Measurements from ENCODE around the gene DGKD. TPM values are rescaled to one million over a fixed set of nuclear protein-coding genes. Genes with fewer than 3 reads are reported as not detected.

DGKD gene
- total RNA-seq, 1 donor from 2014 or later = 68.6 TPM

DNA sequence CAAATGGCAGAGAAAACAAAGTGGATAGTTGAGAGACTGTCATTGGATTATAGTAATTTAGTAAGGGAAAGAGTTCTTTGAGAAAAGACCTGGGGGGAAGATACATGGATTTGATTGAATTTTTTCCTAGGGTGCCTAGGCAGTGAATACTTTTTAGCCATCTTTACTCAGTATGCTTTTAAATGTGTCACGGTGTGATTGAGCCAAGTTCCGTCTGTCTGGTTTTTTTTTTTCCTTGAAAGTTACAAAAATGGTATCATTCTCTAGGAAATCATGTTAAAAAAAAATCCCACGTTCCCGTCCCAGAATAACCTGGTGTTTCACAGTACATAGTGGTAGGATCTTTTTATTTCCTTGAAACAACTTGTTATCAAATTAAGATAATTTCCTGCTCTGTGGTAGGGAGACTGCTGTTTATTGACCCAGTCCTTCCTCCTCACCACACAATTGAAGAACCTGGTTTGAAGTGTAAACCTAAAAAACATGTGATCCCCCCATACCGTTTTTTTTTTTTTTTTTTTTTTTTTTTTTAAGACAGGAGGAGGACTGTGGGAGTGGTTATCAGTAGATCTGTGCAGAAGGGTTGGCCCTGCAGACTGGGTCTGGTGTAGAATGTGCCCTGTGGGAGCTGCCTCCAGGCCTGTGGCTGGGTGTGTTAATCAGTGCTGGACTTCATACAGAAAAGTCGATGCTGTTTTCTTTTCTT, 55.1 kb downstream of the DGKD start:
- intact Hi-C loops (cut with micrococcal nuclease) = no loop called here

DNA sequence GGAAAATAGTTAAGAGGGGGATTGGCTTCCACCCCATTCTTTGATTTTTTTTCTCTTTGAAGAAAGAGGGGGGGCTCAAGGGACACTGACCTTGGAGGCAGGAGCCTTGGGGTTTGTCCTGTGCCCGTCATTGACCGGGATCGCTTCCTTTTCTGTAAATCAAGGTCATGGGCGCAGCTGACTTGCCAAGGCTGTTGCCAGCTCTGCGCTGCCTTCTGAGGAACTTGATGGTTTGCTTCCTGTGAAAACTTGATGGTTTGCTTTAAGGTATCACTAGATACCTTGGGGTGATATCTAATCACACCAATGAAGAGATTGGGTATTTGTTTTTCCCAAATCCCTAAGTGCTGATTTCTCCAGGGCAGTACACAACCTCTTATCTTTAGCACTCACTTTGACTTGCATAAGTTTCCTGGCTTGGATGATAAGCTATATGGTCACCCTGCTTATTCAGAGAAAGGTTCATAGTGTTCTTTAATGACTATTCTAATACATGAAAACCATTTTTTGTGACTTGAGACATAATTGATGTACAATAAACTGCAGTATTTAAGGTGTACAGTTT, 56.0 kb downstream of the DGKD start:
- intact Hi-C loops (cut with micrococcal nuclease) = no loop called here

DNA sequence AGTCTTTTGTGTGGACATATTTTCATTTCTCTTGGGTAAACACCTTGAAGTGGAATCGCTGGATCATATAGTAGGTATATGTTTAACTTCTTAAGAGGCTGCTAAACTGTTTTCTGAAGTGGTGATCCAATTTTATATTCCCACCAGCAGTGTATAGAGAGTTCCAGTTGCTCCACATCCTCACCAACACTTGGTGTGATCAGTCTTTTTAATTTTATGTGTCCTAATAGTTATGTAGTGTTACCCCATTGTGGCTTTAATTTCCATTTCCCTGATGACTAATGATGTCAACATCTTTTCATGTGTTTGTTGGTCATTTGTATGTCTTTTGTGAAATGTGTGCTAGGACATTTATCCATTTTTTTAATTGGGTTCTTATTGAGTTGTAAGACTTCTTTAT, 56.9 kb downstream of the DGKD start:
- intact Hi-C loops (cut with micrococcal nuclease) = no loop called here

DNA sequence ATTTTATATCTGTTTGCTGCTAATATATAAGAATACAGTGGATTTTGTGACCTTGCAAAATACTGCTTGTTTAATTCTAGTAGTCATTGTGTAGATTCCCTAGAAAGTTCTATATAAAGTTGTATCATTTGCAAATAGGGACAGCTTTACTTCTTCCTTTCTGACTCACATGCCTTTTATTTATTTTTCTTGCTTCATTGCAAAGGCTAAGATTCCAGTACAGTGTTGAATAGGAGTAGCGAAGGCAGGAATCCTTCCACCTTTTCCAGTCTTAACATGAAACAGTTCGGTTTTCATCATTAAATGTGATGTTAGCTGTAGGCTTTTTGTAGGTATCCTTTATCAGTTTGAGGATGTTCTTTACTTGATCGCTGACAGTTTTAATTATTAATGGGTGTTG, 58.1 kb downstream of the DGKD start:
- intact Hi-C loops (cut with micrococcal nuclease) = no loop called here

DNA sequence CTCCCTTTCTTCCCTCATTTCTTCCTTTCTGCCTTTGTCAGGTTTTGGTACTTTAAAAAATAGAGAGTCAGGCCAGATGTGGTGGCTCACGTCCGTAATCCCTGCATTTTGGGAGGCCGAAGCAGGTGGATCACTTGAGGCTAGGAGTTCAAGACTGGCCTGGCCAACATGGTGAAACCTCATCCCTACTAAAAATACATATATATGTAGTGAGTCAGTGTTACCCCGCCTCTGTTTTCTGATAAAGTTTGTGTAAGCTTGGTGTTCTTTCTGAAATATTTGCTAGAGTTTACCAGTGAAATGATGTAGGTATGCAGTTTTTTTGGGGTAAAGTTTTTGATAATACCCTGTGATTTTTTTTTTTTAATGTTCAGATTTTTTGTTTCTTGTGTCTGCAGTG, 58.8 kb downstream of the DGKD start:
- intact Hi-C loops (cut with micrococcal nuclease) = no loop called here

DNA sequence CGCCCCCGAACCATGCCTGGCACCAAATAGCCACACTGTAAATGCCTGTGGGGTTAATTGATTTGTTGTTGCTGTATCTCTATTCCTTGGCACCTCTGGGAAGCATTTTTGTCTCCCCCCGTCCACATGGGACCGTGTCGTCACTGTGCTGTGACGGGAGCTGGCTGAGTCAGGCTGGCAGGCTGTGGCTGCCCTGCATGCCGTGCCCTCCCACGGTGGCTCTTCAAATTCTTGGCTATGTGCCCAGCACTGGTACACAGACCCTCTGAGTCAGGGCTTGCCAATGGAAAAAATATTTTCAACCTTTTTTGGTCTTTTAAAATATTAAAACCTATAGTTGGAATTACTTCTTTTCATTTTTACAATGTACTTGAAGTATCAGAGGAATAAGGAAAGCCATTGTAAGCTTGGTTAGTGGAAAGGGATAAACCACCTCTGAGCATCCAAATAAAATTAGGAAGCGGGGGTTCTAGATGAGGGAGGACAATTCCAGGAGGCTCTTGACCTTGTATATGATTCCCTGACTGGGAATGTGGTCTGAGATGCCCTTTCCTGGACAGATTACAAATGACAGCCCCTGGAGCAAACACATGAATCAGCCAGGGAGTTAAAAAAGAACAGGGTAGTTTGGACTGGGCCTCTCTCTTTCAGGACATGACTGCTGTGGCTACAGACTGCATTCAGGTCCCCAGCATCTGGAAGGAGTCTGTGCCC, 59.4 kb downstream of the DGKD start:
- intact Hi-C loops (cut with micrococcal nuclease) = no loop called here

DNA sequence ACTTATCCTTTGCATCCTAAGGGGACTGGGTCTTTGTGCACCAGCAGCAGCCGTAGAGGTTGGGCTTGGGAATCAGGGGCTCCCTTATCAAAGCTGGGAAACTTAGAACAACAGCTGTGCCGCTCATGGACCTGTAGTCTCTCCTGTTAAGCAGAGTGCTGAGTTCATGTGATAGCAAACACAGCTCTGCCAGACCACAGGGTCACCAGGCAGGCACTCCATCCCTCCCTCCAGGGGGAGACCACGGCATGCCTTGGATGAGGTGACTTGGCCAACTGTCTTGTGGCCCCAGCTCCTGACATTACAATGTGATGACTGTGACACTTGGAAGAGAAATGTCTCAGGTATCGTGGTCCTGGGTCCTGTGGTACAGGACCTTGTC, 60.0 kb downstream of the DGKD start:
- intact Hi-C loops (cut with micrococcal nuclease) = no loop called here

DNA sequence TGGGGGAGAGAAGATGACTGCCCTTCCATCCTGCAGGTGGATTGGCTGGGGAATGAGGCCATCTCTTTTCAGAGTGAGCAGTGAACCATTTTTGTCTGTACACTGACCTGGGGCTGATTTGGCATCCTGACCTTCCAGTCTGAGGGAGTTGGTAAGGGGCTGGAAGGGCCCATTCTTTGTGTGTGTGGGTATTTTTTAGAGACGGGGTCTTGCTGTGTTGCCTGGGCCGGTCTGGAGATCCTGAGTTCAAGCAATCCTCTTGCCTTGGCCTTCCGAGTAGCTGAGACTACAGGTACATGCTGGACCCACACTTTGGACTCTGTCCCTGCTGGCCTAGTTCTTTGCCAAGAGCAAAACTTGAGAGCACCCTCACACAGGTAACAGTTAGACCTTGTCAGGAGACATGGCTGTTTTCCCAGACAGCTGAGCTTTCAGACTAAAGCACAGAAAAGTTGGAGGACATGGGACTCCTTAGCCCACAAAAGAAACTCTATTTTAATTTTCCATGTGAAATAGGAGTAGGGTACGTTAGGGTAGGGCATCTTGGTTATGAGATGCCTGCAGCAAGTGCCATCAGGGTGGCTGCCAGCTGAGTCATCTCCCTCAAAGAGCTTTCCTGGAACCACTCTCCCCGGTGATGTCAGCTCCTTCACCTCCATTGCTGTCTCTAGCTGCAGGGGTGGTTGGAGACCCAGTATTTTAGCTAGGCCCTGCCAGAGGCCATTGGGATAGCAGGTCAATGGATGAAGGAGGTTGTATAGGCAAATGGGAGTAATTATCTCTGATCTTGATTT, 60.7 kb downstream of the DGKD start:
- intact Hi-C loops (cut with micrococcal nuclease) = no loop called here

DNA sequence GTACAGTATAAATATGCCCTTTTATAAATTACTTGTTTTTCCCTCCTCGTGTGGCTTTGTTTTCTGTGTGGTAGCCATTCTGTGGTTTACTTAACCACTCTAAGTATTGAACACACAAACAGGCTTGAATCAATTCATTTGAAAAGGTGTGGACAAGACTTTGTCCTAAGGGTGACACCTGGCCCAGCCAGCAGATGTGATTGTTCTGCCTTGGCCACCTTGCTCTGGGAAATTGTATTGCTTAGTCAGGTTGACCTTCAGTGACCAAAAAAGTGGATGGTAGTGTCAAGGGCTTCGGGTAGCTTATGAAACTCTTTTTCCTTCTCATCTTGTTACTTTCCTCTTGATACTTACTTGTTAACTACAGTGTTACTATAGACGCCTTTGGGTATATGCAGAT, 61.9 kb downstream of the DGKD start:
- intact Hi-C loops (cut with micrococcal nuclease) = no loop called here

DNA sequence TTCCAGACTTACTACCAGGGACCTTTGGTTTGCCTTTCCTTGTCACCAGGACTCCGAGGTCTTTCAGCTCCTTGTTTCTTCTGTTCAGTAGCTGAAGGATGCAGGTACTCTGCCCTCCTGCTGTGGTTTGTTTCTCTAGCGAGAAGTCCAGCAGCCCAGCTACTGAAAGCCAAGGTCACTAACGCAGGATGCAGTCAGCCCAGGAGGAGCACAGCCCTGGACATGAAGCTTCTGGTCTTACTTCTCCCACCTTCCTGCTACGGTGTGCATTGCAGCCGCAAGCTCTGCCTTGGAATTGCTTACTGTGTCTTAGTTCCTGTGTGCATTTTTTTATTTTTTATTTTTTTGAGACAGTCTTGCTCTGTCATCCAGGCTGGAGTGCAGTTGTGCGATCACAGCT, 62.4 kb downstream of the DGKD start:
- intact Hi-C loops (cut with micrococcal nuclease) = no loop called here

DNA sequence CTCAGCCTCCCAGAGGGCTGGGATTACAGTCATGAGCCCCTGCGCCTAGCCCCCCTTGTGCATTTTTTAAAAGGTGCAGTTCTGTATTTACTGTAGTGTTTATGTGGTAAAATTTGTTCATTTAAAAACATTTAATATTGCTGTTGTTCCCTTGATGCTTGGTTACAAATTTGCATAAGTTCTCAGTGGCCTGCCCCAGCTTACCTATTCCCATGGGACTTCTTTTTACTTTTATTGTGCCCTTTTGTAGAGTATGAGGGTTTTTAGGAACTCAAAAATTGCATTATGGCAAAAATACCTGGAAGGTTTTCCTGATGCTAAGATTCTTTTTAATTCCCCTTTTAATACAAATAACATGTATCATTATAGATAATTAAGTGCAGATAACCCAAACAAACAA, 63.0 kb downstream of the DGKD start:
- intact Hi-C loops (cut with micrococcal nuclease) = no loop called here

DNA sequence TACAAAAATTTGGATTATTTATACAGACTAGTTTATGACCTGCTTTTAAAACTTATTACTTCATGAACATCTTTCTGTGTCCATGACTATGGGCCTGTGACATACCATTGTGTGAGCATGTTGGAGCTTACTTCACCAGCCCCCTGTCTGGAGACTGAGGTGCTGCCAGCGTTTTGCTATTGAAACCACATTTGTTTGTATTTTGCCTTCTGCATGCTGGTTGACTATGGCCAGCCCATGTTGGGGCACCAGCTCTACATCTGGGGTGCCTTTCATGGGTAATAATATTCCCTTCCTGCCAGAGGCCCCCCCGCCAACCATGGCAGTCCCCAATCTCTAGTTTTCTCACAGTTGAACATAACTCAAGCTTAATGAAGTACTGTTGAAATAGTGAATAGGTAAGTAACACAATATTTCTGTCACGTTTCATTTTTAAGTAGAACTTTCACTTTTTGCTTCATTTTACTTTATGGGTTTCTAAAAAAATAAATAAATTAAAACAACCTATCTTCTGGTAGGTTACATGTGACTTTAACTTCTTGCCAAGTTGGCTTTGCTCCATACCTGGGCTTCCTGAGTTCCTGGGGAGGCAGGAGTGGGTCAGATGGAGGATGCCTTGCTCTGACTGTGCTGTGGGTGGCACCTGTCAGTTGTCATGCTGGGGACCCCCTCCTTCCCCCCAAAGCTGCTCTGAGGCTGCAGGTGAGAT, 63.9 kb downstream of the DGKD start:
- intact Hi-C loops (cut with micrococcal nuclease) = loop anchor here (2.0 kb wide), 1 partner anchor 13 kb away; no protein-coding TSS in a partner anchor

DNA sequence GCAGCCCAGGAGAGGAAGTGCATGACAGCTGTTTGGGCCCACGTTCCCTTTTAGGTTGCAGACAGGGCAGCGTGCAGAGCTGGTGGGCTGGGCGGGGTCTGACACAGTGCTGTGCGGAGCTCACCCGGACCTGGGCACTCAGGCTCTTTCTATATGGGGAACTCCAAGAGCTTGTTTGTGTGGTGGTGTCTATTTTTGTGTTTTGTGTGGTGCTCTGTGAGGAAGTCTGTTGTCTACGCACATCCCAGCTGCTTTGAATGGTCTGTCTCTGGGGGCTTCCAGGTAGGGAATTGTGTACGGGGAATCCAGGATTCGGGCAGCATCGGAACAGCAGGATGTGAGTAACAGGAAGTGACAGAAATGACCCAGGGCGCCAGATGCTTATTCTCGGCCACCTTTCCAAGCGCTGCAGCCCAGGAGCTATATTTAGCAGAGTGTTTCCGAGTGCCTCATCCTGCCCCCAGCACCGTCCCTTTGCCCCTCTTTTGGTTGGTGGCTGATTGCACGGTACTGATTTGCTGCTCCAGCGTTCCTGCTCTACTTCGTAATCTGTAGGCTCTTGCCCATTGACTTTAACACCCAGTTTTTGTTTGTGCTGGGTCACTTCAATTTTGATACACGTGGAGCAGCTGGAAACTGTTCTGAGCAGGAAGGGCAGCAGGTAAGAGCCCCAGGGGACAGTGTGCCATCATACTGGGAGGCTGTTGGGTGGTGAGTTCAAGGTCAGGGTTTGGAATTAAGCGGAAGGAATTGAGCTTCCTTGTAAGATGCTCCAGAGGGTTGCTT, 64.7 kb downstream of the DGKD start:
- intact Hi-C loops (cut with micrococcal nuclease) = loop anchor here (2.0 kb wide), 1 partner anchor 14 kb away; no protein-coding TSS in a partner anchor

DNA sequence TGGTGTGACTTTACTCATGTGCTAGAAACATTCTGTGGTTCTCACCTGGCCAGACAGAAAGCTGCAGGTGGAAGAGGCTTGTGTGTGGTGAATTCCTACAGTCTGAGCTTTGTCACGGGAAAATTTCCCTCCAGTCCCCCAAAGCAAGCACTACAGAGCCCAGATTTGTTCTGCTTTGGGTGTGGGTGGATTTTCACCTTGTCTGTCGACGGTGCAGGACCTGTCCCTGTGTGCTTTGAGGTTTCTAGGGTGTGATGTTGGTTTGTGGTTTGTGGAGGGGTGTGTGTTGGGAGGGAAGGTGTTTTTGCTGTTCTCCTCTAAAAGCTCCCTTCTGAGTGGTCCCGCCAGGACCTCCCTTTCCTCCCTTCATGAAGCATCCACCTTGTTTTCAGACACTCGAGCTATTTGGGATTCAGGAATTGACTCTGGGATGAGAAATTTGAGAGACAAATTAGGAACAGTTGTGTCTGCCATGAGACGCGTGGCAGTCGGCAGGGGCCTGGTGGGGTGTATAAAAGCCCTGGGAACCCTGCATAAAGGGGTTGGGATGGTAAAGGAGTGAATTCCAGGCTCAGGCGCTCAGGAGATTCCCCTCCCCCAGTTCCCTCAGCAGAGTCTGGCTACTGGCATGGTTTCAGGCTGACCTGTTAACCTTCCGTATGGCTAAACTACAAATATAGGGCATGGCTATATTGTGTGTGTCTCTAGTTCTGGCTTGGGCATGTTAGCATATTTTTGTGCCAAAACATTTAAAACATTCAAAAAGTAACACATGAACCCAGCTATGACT, 65.5 kb downstream of the DGKD start:
- intact Hi-C loops (cut with micrococcal nuclease) = loop anchor here (2.0 to 5.0 kb wide), 2 partner anchors 15 to 62 kb away; no protein-coding TSS in a partner anchor

DNA sequence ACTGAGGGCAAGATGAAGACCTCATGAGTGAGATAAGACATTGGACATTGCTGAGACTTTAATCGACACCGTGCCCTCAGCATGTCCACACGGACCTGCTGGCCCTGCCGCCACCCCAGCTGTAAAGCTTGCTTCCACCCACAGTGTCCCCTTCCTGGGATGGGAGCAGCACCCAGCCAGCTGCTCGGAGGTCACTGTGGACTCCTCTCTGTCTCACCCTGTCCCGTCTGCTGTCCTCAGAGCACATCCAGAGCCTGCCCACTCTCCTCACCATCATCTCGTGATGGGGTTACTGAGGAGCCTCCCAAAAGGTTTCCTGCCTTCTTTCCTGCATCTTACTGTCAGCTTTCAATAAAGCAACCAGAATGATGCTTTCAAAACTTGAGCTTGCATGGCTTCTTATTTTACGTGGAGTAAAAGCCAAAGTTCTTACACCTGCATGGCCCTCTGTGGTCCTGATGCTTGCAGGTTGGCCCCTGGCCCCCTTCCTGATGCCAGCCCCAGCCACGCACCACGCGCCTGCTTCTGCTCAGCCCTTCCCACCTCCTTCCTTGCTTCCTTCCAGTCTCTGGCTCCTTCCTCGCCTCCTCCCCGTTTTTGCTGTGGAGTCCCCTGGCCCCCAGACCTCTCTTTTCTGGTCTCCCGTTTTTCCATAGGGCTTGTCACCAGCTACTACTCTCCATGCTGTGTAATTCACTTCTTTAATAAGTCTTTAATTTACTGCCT, 67.0 kb downstream of the DGKD start:
- intact Hi-C loops (cut with micrococcal nuclease) = loop anchor here (5.0 kb wide), 1 partner anchor 64 kb away; no protein-coding TSS in a partner anchor

DNA sequence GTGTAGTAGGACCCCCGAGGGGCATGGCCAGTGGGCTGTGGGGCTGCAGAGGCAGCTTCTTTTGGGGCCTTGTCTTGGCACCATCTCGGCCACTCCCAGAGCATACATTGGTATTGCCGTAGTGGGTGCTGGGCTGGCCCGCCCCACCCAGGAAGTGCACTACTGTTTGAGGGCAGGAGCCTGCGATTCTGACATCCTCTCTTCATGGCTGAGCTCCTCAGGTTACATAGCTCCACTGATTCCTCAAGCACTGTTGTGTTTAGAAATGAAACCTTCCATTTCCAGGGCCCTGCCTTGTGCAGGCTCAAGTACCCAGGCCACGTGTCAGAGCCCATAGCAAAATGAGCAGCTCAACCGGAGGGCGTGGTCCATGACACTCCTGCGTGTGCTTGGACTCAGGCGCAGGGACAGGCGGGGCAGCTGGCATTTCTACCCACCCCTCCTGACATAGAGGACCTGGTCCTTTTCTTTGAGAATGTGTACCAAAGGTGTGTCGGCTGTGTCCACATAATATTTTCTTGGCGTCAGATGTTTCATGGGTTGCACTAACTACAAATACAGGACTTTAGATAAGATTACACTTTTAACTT, 67.9 kb downstream of the DGKD start:
- intact Hi-C loops (cut with micrococcal nuclease) = loop anchor here (1.0 to 5.0 kb wide), 4 partner anchors 21 to 91 kb away; no protein-coding TSS in a partner anchor

DNA sequence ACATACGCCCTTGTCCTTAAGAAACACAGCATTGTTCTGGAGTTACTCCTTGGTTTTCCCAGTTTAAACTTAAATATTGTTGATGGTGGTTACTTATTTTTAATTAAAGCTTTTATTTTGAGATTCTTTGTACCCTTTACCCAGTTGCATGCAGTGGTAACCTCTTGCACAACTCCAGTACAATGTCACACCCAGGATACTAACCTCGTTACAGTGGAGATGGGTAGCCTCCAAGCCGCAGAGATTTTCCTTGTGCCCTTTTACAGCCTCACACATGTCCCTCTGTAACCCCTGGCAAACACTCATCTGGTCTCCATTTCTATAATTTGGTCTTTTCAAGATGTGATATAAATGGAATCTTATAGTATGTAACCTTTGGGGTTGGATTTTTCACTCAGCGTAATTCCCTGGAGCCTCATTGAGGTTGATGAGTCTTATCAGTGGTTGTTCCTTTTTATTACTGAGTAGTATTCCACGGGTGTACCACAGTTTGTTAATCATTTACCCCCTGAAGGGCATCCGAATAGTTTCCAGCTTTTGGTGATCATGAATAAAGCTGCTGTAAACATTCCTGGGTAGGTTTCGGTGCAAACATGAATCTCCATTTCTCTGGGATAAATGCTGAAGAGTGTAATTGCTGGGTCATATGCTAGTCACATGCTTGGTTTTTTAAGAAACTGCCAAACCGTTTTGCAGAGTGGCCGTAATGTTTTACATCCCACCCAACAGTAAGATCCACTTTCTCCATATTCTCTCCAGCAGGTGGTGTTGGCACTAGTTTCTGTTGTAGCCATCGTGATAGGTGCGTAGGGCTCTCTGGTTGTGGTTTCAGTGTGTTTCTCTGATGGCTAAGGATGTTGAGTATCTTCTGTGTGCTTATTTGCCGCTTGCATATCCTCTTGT, 68.6 kb downstream of the DGKD start:
- intact Hi-C loops (cut with micrococcal nuclease) = loop anchor here (1.0 to 5.0 kb wide), 4 partner anchors 20 to 92 kb away; no protein-coding TSS in a partner anchor

All from T-helper 2 cell treated with Interferon-gamma antibody and Interleukin-4, amounts not matched to agents 100 ng/mL and 5 ng/mL, for 36 hours (primary cell).